ENCODE measurements around the gene TSG101. TPM values are rescaled to one million over a fixed set of nuclear protein-coding genes. Genes with fewer than 3 reads are reported as not detected.
A peak's percentile ranks its signal among the peaks of the same experiment; 100 is the strongest.

The TSG101 gene
- total RNA-seq, 1 experiment from 2014 or later: 80.0 TPM

- DNase-seq (ENCODE audit: low spot score): peak; percentile 34
Measured at GRCh38 chr11:18493310-18493709, 33.4 kb downstream of the TSG101 start.

- peak; percentile 20 for DNase-seq (ENCODE audit: low spot score)
Measured at GRCh38 chr11:18492888-18493287, 33.9 kb downstream of the TSG101 start.

- no peak for DNase-seq (ENCODE audit: low spot score)
Measured at GRCh38 chr11:18491924-18492323, 34.8 kb downstream of the TSG101 start.

- no peak for DNase-seq (ENCODE audit: low spot score)
Measured at GRCh38 chr11:18490736-18491485, 35.8 kb downstream of the TSG101 start.

GRCh38 chr11:18490319-18490718, 36.4 kb downstream of the TSG101 start:
- no peak for DNase-seq (ENCODE audit: low spot score)

GRCh38 chr11:18485913-18486528, 40.7 kb downstream of the TSG101 start:
- no peak for DNase-seq (ENCODE audit: low spot score)

- no peak for DNase-seq (ENCODE audit: low spot score)
Measured at GRCh38 chr11:18479063-18479462, 47.7 kb downstream of the TSG101 start.

GRCh38 chr11:18472587-18472986, 54.2 kb downstream of the TSG101 start:
- no peak for DNase-seq (ENCODE audit: low spot score)

- DNase-seq (ENCODE audit: low spot score): no peak
Measured at GRCh38 chr11:18471995-18472394, 54.7 kb downstream of the TSG101 start.

- DNase-seq (ENCODE audit: low spot score): no peak
Measured at GRCh38 chr11:18468961-18469360, 57.8 kb downstream of the TSG101 start.

GRCh38 chr11:18468059-18468458, 58.7 kb downstream of the TSG101 start:
- no peak for DNase-seq (ENCODE audit: low spot score)

GRCh38 chr11:18466402-18466801, 60.3 kb downstream of the TSG101 start:
- no peak for DNase-seq (ENCODE audit: low spot score)

- no peak for DNase-seq (ENCODE audit: low spot score)
Measured at GRCh38 chr11:18463439-18463838, 63.3 kb downstream of the TSG101 start.

GRCh38 chr11:18461909-18462308, 64.8 kb downstream of the TSG101 start:
- no peak for DNase-seq (ENCODE audit: low spot score)

- DNase-seq (ENCODE audit: low spot score): no peak
Measured at GRCh38 chr11:18459634-18460033, 67.1 kb downstream of the TSG101 start.

- DNase-seq (ENCODE audit: low spot score): peak; percentile 27
Measured at GRCh38 chr11:18457450-18457849, 69.3 kb downstream of the TSG101 start.

- no peak for DNase-seq (ENCODE audit: low spot score)
Measured at GRCh38 chr11:18455686-18456372, 70.9 kb downstream of the TSG101 start, which contains the start of gene LDHAL6A. Gene LDHAL6A, plus strand, starts transcription at chr11:18455856. Its CDS starts 825 bp downstream, at chr11:18456681.

- DNase-seq (ENCODE audit: low spot score): no peak
Measured at GRCh38 chr11:18452927-18453326, 73.8 kb downstream of the TSG101 start.

GRCh38 chr11:18449251-18449650, 77.5 kb downstream of the TSG101 start:
- DNase-seq (ENCODE audit: low spot score): no peak

GRCh38 chr11:18438691-18439090, 88.1 kb downstream of the TSG101 start:
- no peak for DNase-seq (ENCODE audit: low spot score)
